Mesodermal cell (in vitro differentiated cells): ENCODE results near the gene SCN3A.

Experiments used
- H3K27ac ChIP-seq: 2 replicates; pipeline ENCODE4 v1.7.0; 2013; ENCODE audit warnings: mild to moderate bottlenecking, low read depth, low read length, moderate library complexity; ENCODE audit not compliant: severe bottlenecking
- H3K36me3 ChIP-seq: 2 replicates; pipeline ENCODE4 v1.7.1; 2013; ENCODE audit warnings: mild to moderate bottlenecking, low read length, moderate library complexity; ENCODE audit not compliant: control insufficient read depth, insufficient read depth
- H3K4me1 ChIP-seq: one replicate; pipeline ENCODE4 v1.7.1; 2013; ENCODE audit warnings: mild to moderate bottlenecking, low read length; ENCODE audit not compliant: insufficient read depth, control insufficient read depth, poor library complexity, severe bottlenecking
- H3K4me3 ChIP-seq: 2 replicates; pipeline ENCODE4 v1.7.0; 2013; ENCODE audit warnings: low read length, control low read depth, mild to moderate bottlenecking; ENCODE audit not compliant: insufficient read depth, poor library complexity, severe bottlenecking; ENCODE audit errors: extremely low read depth
- H3K9me3 ChIP-seq: 2 replicates; pipeline ENCODE4 v1.7.1; 2013; ENCODE audit warnings: mild to moderate bottlenecking, low read length, moderate library complexity; ENCODE audit not compliant: control insufficient read depth
- WGBS, 2 experiments: methylation state at CpG; one replicate each; pipeline ENCODE4 v1.1.5; 2013; ENCODE audit warnings: missing lambda C conversion rate in 2 of 2; ENCODE audit not compliant: insufficient coverage in 2 of 2; 5-methylcytosine and 5-hydroxymethylcytosine counted together

The SCN3A gene

DNA sequence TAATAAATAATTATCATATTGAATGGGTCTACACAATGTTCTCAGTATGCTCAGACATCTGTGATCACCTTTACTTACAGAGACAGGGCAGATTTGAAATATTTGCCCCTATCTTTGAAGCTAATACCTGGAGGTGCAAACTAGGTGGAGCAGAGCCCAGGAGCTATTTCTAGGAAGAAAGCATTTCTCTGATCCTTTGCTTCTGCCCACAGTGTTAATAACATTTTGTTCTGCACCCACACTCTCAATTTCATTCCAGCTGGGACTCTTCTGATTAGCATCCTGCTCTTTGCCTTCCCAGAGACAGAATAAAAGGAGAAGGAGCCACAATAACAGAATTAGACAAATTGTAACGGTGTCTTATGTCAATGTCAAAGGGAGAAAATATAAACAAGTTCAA, 23.7 kb upstream of the SCN3A start:
- Histone ChIP-seq H3K4me1 (no peaks in the 10 kb centered on the region), H3K9me3 (no peaks in the 10 kb centered on the region), H3K27ac (no peak overlapping the region), H3K4me3 (no peak overlapping the region), H3K36me3 (no peaks in the 10 kb centered on the region)
- 100% methylated on average over 1 of the region's 1 CpG; no CpG with 5 or more reads in 1 of the 2 experiments for WGBS, 2 experiments

DNA sequence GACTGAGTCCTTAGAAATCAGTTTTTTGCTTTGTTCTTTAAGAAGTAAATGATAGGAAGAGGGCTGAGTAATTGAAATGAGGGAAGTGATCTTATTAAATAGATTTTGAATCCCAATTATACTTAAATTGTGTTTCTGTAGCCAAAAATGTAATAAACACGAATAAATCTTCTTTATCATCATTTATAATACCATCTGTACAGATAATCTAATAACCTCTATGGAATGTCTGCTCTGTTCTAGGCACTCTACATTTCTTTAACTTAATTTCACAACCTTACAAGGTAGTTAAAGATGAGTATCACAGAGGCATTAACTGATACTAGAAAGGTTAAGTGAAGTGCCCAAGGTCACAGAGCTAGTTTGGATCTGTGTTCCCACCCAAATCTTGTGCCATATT, 21.1 kb upstream of the SCN3A start:
- Histone ChIP-seq H3K4me1 (no peaks in the 10 kb centered on the region), H3K9me3 (no peaks in the 10 kb centered on the region)

DNA sequence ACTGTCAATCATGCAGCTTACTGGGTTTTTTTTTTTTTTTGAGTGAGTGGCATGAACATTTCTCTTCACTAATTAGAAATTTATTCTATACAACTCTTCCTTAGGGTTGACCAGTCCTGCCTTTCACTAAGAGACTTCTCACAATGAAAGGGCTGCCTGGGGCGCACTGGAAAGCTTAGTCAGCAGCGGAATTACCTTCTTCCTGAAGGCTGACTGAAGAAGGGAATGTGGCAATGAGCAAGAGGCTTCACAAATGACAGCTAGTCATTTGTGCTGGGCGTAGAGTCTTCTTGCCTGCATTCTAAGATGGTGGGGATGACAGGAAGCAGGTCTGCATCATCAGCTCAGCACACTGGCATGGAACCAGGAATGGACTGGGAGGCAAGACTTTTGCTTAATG, 15.6 kb upstream of the SCN3A start:
- Histone ChIP-seq H3K4me3 (no peak overlapping the region), H3K4me1 (no peaks in the 10 kb centered on the region), H3K9me3 (no peaks in the 10 kb centered on the region), H3K36me3 (no peaks in the 10 kb centered on the region), H3K27ac (no peak overlapping the region)
- WGBS, 2 experiments, result 67 to 82% methylated on average over 1 to 3 of the region's 3 CpGs

More for the DNA sequence above, 21.1 kb upstream of the SCN3A start:
- no peak overlapping the region for H3K27ac ChIP-seq
- H3K4me3 ChIP-seq, result no peak overlapping the region
- H3K36me3 ChIP-seq, result no peaks in the 10 kb centered on the region
- no CpG with 5 or more reads among the region's 1 CpG for WGBS, 2 experiments

DNA sequence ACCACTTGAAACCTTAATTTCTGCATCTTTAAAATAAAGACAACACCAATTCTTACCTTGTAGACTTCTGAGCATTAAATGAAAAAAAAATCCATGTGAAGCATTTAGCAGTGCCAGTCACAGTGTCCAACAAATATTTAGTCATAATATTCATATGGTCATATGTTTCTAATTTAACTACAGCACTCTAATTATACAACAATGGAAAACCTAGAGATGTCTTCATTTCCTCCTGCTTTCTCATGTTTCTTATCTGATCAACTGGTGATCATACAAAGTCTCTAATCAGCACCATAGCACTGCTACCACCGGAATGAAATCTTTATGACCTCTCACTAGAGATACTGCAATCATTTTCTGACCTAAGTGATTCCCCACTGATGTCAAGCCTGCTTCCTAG, 10.2 kb upstream of the SCN3A start:
- Histone ChIP-seq H3K9me3 (no peaks in the 10 kb centered on the region), H3K36me3 (no peaks in the 10 kb centered on the region), H3K27ac (no peak overlapping the region), H3K4me1 (no peaks in the 10 kb centered on the region), H3K4me3 (no peak overlapping the region)
- WGBS, 2 experiments, result 89 to 100% methylated on average over 1 of the region's 1 CpG

DNA sequence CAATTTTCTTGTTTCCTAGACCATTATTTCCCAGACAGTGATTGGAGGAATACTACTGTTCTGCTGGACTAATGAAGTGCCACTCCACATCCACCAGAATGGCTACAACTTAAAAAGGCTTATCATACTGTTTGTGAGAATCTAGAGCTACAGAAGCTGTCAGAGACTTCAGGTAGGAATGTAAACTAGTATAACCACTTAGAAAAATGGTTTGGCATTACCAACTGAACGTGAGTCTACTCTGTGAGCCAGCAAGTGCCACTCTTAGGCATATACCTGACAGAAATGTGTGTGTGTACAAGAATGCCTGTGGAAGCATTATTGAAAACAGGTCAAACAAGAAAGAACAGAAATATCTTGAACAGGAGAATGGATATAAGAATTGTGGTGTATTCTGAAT, 4.2 kb upstream of the SCN3A start:
- no peak overlapping the region for H3K27ac ChIP-seq
- H3K4me1 ChIP-seq, result no peaks in the 10 kb centered on the region
- H3K4me3 ChIP-seq, result no peak overlapping the region
- no peaks in the 10 kb centered on the region for H3K9me3 ChIP-seq
- WGBS, 2 experiments, result 80 to 100% methylated on average over 1 of the region's 1 CpG
- no peaks in the 10 kb centered on the region for H3K36me3 ChIP-seq

DNA sequence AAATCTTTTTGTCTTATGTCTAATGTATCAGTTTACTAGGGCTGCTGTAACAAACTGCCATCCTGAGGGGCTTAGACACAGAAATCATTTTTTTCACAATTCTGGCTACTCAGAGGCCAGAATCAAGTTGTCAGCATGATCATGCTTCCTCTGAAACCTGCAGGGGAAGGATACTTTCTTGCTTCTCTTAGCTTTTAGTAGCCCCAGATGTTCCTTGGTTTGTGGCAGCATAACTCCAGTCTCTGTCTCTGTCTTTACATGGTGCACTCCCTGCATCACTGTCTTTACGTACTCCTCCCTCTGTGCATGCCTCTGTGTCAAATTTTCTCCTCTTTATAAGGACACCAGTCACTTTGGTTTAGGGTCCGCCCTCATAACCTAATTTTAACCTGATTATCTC, 2.0 kb upstream of the SCN3A start:
- WGBS, 2 experiments, result 100% methylated on average over 1 of the region's 2 CpGs

DNA sequence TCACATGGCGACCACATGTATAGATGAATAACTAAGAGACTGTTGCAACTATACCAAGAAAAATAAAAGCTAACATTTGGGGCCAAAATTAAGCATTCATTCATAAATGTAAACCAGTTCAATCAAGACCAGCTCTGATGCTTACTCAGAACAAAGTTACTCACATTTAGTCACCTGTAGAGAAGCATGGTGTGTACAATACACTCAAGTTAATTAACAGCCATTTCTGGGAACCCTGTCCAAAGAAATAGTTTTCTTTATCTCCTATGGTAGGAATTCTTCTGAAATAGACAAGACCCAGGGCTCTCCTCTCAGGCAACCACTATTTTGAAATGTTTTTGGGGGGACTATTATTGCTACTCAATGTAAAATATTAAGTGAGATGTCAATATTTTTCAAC, 1.6 kb downstream of the SCN3A start:
- no peak overlapping the region for H3K4me3 ChIP-seq
- H3K36me3 ChIP-seq, result no peaks in the 10 kb centered on the region
- no CpG with 5 or more reads among the region's 1 CpG for WGBS, 2 experiments
- no peak overlapping the region for H3K27ac ChIP-seq
- no peaks in the 10 kb centered on the region for H3K4me1 ChIP-seq
- H3K9me3 ChIP-seq, result no peaks in the 10 kb centered on the region

More for the DNA sequence above, 2.0 kb upstream of the SCN3A start:
- no peaks in the 10 kb centered on the region for H3K4me1 ChIP-seq
- H3K27ac ChIP-seq, result no peak overlapping the region
- H3K36me3 ChIP-seq, result no peaks in the 10 kb centered on the region
- no peak overlapping the region for H3K4me3 ChIP-seq
- no peaks in the 10 kb centered on the region for H3K9me3 ChIP-seq

DNA sequence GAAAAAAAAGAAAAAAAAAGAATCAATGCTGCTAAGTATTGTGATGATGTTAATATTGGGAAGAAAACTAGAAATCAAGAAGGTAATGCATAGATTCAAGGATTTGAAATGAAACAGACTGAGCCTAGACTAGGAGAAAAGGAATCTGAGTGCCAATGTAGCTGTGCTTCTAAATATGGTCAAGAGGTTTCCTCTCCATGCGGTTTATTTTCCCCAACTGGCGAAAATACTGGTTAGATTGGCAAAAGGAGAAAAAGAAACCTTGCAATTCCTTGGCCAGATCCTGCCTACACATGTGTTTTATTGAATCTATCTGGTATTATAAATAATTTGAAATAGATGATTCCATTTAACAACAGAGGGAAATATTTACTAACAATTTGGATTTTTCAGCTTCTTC, 5.7 kb downstream of the SCN3A start:
- Histone ChIP-seq H3K9me3 (no peaks in the 10 kb centered on the region), H3K27ac (no peak overlapping the region), H3K36me3 (no peaks in the 10 kb centered on the region), H3K4me3 (no peak overlapping the region), H3K4me1 (no peaks in the 10 kb centered on the region)
- no CpG with 5 or more reads among the region's 2 CpGs for WGBS, 2 experiments

DNA sequence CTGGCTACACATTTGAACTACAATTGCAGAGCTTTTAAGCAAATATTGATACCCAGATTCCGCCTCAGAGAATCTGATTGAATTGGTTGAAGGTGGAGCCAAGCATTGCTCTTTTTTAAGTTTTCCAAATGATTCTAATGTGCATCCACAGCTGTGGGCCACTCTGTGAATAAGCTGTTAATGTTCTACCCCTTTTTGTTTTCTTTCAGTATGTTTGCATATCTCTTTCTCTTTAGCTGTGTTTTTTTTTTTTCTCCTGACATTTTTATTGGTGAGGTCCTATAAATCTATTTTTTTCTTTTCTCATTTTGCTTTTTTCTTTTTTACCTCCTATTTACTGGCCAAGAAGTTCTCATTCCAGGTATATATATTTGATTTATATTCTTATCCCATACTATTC, 6.5 kb downstream of the SCN3A start:
- Histone ChIP-seq H3K4me3 (no peak overlapping the region), H3K9me3 (no peaks in the 10 kb centered on the region), H3K27ac (no peak overlapping the region), H3K4me1 (no peaks in the 10 kb centered on the region), H3K36me3 (no peaks in the 10 kb centered on the region)
- WGBS, 2 experiments, result 83 to 100% methylated on average over 1 of the region's 1 CpG

DNA sequence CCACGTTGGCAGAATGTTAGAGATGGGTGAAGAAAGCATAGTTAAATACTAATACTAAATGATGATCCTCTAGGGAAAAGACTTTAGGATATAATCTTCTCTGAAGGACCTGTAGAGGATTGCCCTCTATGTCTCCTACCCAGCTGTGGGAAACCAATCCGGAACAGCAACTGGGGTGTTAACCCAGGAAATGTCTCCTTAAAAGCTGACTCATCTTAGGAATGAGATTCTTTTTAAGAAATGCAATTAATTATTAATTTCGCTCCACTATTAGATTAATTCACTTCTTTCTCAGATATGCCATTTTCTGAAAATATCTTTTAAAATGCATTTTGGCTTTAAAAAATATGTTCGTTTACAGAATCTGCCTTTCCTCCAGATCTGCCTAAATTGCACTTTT, 7.4 kb downstream of the SCN3A start:
- Histone ChIP-seq H3K4me3 (no peak overlapping the region), H3K36me3 (no peaks in the 10 kb centered on the region), H3K4me1 (no peaks in the 10 kb centered on the region), H3K27ac (no peak overlapping the region), H3K9me3 (no peaks in the 10 kb centered on the region)
- 60% methylated on average over 1 of the region's 4 CpGs; no CpG with 5 or more reads in 1 of the 2 experiments for WGBS, 2 experiments

DNA sequence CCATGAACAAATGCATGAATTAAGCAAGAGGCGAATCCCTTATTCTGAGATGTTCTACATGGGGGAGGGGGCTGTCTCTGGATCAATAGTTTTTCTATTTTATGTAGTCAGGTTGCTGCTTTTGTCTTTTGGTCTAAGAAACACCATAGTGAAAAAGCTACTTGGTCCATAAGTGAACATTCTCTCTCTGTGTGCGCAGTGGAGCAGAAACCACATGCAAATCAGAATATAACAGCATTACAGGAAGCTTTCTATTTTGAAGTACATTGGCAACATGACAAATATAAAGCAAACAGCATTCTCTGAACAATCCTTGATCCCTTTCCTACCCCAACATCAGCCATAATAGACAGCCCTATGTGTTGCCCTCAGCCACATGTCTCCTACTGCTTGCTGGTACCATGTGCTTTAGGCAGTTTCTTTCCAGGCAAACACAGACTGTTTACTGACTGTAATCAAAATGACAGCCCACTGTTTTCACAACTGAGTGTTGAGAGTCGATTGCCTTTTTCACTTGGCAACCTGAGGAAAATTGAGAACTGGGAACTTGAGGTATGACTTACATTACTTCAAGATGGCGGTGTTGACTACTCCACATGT, 10.6 kb downstream of the SCN3A start:
- Histone ChIP-seq H3K27ac (no peak overlapping the region), H3K4me3 (no peak overlapping the region), H3K9me3 (no peaks in the 10 kb centered on the region), H3K4me1 (no peaks in the 10 kb centered on the region), H3K36me3 (no peaks in the 10 kb centered on the region)
- WGBS, 2 experiments, result 94% methylated on average over 2 of the region's 4 CpGs
